Measurements from ENCODE around the gene LRG1. TPM values are rescaled to one million over a fixed set of nuclear protein-coding genes. Genes with fewer than 3 reads are reported as not detected.

LRG1 gene
- total RNA-seq, 1 experiment from 2014 or later: 0.81 TPM

- TF ChIP-seq KAT7 (CRISPR knock-in tag; IDR thresholded peaks at IDR 0.05; ENCODE audit: borderline replicate concordance): no peak
- TF ChIP-seq, protein P1, sequence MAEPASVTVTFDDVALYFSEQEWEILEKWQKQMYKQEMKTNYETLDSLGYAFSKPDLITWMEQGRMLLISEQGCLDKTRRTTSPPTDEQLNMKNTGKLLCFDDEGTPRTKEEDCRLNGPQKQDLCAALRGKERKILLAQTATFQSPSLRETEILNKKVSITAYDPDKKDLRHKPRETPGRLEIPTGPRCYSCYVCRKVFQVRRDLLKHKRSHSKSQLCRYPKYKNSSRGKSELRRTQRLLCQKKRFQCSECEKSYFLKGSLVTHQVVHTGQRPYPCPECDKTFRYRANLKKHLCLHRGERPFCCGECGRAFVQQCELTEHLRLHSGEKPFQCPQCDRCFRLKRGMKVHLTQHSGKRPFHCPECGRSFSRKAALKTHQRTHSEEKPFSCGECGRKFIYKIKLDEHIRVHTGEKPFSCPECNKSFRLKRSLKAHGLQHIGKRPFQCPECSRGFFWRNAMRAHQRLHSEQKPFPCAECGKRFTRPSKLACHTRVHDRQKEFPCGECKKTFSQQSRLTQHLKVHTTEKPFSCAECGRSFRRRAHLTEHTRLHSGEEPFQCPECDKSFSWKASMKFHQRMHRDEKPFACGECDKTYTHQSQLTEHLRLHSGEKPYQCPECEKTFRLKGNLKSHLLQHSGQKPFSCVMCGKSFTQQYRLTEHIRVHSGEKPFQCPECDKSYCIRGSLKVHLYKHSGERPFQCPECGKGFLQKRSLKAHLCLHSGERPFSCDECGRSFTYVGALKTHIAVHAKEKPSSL (CRISPR knock-in tag; conservative IDR thresholded peaks at IDR 0.05): no peak
- TF ChIP-seq ZBTB21 (CRISPR knock-in tag; IDR thresholded peaks at IDR 0.05; ENCODE audit: borderline replicate concordance): no peak
- TF ChIP-seq JAZF1 (CRISPR knock-in tag; IDR thresholded peaks at IDR 0.05): no peak
- no peak for TF ChIP-seq ZNF512 (CRISPR knock-in tag; IDR thresholded peaks at IDR 0.05; ENCODE audit: borderline replicate concordance)
- no peak for TF ChIP-seq ATF1 (CRISPR knock-in tag; IDR thresholded peaks at IDR 0.05)
- TF ChIP-seq, protein P2, sequence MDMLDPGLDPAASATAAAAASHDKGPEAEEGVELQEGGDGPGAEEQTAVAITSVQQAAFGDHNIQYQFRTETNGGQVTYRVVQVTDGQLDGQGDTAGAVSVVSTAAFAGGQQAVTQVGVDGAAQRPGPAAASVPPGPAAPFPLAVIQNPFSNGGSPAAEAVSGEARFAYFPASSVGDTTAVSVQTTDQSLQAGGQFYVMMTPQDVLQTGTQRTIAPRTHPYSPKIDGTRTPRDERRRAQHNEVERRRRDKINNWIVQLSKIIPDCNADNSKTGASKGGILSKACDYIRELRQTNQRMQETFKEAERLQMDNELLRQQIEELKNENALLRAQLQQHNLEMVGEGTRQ (CRISPR knock-in tag; IDR thresholded peaks at IDR 0.05): no peak
These were observed 34.8 kb downstream of the LRG1 start (continued) for GRCh38 chr19:4504891-4505569.

DNA sequence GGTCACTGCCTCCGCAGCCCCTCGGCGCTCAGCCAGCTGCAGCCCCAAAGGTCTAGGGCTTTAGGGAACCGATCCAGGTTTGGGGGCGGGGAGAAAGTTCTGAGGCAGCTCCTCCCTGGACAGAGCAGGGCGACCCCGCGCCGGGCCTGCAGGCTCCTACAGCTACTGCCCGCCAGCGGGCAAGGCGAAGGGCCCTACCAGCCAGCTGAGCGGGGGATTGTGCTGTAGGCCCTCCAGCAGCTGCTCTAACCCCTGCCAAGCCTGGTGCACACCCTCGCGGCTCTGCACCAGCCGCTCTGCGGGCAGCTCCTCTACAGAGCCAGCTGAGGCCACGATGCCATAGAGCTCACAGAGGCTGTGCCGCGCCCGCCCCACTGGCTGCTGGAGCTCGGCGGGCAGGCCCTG is 35.5 kb downstream of the LRG1 start:
- H3K4me3 Mint-ChIP-seq: no peak overlapping the region
- peaks cover 18% of the 10 kb centered on the region for H3K36me3 Mint-ChIP-seq
- H3K27ac Mint-ChIP-seq: no peak overlapping the region
- CTCF ChIA-PET: interaction anchor here (0.6 to 6.7 kb wide), 2 partner anchors 20 to 227 kb away, joined by 4 to 38 read pairs; no protein-coding TSS in a partner anchor
- no peaks in the 10 kb centered on the region for H3K9me3 Mint-ChIP-seq
- TF ChIP-seq, protein P3, sequence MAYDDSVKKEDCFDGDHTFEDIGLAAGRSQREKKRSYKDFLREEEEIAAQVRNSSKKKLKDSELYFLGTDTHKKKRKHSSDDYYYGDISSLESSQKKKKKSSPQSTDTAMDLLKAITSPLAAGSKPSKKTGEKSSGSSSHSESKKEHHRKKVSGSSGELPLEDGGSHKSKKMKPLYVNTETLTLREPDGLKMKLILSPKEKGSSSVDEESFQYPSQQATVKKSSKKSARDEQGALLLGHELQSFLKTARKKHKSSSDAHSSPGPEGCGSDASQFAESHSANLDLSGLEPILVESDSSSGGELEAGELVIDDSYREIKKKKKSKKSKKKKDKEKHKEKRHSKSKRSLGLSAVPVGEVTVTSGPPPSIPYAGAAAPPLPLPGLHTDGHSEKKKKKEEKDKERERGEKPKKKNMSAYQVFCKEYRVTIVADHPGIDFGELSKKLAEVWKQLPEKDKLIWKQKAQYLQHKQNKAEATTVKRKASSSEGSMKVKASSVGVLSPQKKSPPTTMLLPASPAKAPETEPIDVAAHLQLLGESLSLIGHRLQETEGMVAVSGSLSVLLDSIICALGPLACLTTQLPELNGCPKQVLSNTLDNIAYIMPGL (CRISPR knock-in tag; IDR thresholded peaks at IDR 0.05): no peak
- TF ChIP-seq GTF2I (CRISPR knock-in tag; conservative IDR thresholded peaks at IDR 0.05) (no peak), ZNF138 (CRISPR knock-in tag; conservative IDR thresholded peaks at IDR 0.05) (no peak), ZNF512 (CRISPR knock-in tag; IDR thresholded peaks at IDR 0.05; ENCODE audit: borderline replicate concordance) (no peak), ZNF317 (CRISPR knock-in tag; IDR thresholded peaks at IDR 0.05; ENCODE audit: borderline replicate concordance, low read depth) (no peak), ZNF423 (CRISPR knock-in tag; IDR thresholded peaks at IDR 0.05) (no peak), ESRRA (CRISPR knock-in tag; IDR thresholded peaks at IDR 0.05; ENCODE audit: borderline replicate concordance) (no peak), FOXK1 (CRISPR knock-in tag; IDR thresholded peaks at IDR 0.05) (no peak), ZNF281 (CRISPR knock-in tag; IDR thresholded peaks at IDR 0.05) (no peak), ZBTB43 (CRISPR knock-in tag; IDR thresholded peaks at IDR 0.05) (no peak), NFATC4 (CRISPR knock-in tag; IDR thresholded peaks at IDR 0.05) (no peak)
- TF ChIP-seq, protein P4, sequence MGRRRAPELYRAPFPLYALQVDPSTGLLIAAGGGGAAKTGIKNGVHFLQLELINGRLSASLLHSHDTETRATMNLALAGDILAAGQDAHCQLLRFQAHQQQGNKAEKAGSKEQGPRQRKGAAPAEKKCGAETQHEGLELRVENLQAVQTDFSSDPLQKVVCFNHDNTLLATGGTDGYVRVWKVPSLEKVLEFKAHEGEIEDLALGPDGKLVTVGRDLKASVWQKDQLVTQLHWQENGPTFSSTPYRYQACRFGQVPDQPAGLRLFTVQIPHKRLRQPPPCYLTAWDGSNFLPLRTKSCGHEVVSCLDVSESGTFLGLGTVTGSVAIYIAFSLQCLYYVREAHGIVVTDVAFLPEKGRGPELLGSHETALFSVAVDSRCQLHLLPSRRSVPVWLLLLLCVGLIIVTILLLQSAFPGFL (CRISPR knock-in tag; IDR thresholded peaks at IDR 0.05; ENCODE audit: borderline replicate concordance): no peak
- peaks cover 22% of the 10 kb centered on the region for H3K27me3 Mint-ChIP-seq (ENCODE audit: low read depth)
- ATAC-seq (no peak), DNase-seq (ENCODE audit: low spot score) (no peak)
- POLR2A ChIA-PET: interaction anchor here (0.5 to 1.0 kb wide), 2 partner anchors 59 to 64 kb away, joined by 3 to 4 read pairs; no protein-coding TSS in a partner anchor
- H3K4me1 Mint-ChIP-seq: no peaks in the 10 kb centered on the region

Data from WTC11 (cell line).